H9 (cell line): ENCODE measurements around the gene EVX2. TPM values are rescaled to one million over a fixed set of nuclear protein-coding genes. Genes with fewer than 3 reads are reported as not detected.

Source experiments
- DNase-seq: peaks from one replicate; pipeline ENCODE4 v3.0.0-alpha.2; 2017
- H2AFZ ChIP-seq: one replicate; pipeline ENCODE4 v1.6.1; 2013; ENCODE audit warnings: mild to moderate bottlenecking, low read length, control low read depth, moderate library complexity
- H2AK5ac ChIP-seq: 2 replicates; pipeline ENCODE4 v1.6.1; 2013; ENCODE audit warnings: low read length, control low read depth, mixed read lengths; ENCODE audit not compliant: insufficient read length
- H2BK120ac ChIP-seq: one replicate; pipeline ENCODE4 v1.6.1; 2013; ENCODE audit warnings: low read depth, mild to moderate bottlenecking, low read length, control low read depth, inconsistent platforms; ENCODE audit not compliant: poor library complexity, severe bottlenecking
- H2BK12ac ChIP-seq: 2 replicates; pipeline ENCODE4 v1.6.1; 2013; ENCODE audit warnings: low read length, control low read depth, mixed read lengths, low read depth; ENCODE audit not compliant: insufficient read length
- H2BK15ac ChIP-seq: 2 replicates; pipeline ENCODE4 v1.6.1; 2013; ENCODE audit warnings: low read depth, low read length, control low read depth
- H2BK20ac ChIP-seq: one replicate; pipeline ENCODE4 v1.6.1; 2013; ENCODE audit warnings: low read depth, mild to moderate bottlenecking, low read length, control low read depth, inconsistent platforms; ENCODE audit not compliant: poor library complexity, severe bottlenecking
- H2BK5ac ChIP-seq: 2 replicates; pipeline ENCODE4 v1.6.1; 2013; ENCODE audit warnings: low read length, control low read depth, mixed read lengths; ENCODE audit not compliant: insufficient read length
- H3K14ac ChIP-seq: 2 replicates; pipeline ENCODE4 v1.6.1; 2013; ENCODE audit warnings: low read length, control low read depth; ENCODE audit not compliant: insufficient read depth
- H3K18ac ChIP-seq: 2 replicates; pipeline ENCODE4 v1.6.1; 2013; ENCODE audit warnings: low read depth, mild to moderate bottlenecking, mixed read lengths, low read length, control low read depth; ENCODE audit not compliant: insufficient read length
- H3K23ac ChIP-seq: 2 replicates; pipeline ENCODE4 v1.6.1; 2013; ENCODE audit warnings: low read length, control low read depth, mixed read lengths, low read depth; ENCODE audit not compliant: insufficient read length
- H3K23me2 ChIP-seq: 2 replicates; pipeline ENCODE4 v1.6.1; 2013; ENCODE audit warnings: low read depth, mild to moderate bottlenecking, mixed read lengths, low read length, control low read depth; ENCODE audit not compliant: insufficient read length, poor library complexity, severe bottlenecking
- H3K27ac ChIP-seq: 2 replicates; pipeline ENCODE4 v1.5.1; 2013; ENCODE audit warnings: low read length, control low read depth, mixed read lengths, low read depth; ENCODE audit not compliant: insufficient read length
- H3K27me3 ChIP-seq: 2 replicates; pipeline ENCODE4 v1.6.1; 2013; ENCODE audit warnings: low read length, control low read depth, inconsistent platforms; ENCODE audit not compliant: insufficient read depth
- H3K4ac ChIP-seq: 2 replicates; pipeline ENCODE4 v1.6.1; 2013; ENCODE audit warnings: low read depth, mild to moderate bottlenecking, control low read depth, inconsistent platforms, low read length, moderate library complexity
- H3K4me1 ChIP-seq: 2 replicates; pipeline ENCODE4 v1.6.1; 2013; ENCODE audit warnings: low read length, control low read depth, inconsistent platforms; ENCODE audit not compliant: insufficient read depth
- H3K4me2 ChIP-seq: 2 replicates; pipeline ENCODE4 v1.6.1; 2013; ENCODE audit warnings: low read length, control low read depth, mixed read lengths; ENCODE audit not compliant: insufficient read length, insufficient read depth
- H3K56ac ChIP-seq: 2 replicates; pipeline ENCODE4 v1.6.1; 2013; ENCODE audit warnings: low read depth, mild to moderate bottlenecking, mixed read lengths, low read length, control low read depth; ENCODE audit not compliant: insufficient read length
- H3K79me1 ChIP-seq: 2 replicates; pipeline ENCODE4 v1.6.1; 2013; ENCODE audit warnings: low read depth, mild to moderate bottlenecking, moderate library complexity, low read length, control low read depth, inconsistent platforms; ENCODE audit not compliant: insufficient read depth, poor library complexity, severe bottlenecking
- H3K79me2 ChIP-seq: 2 replicates; pipeline ENCODE4 v1.6.1; 2013; ENCODE audit warnings: low read length, control low read depth, inconsistent platforms; ENCODE audit not compliant: insufficient read depth
- H3K9ac ChIP-seq: 2 replicates; pipeline ENCODE4 v1.6.1; 2013; ENCODE audit warnings: low read length, control low read depth, mixed read lengths; ENCODE audit not compliant: insufficient read length; ENCODE audit errors: extremely low read depth
- H3K9me3 ChIP-seq: one replicate; pipeline ENCODE4 v1.6.1; 2013; ENCODE audit warnings: low read depth, low read length, inconsistent platforms; ENCODE audit not compliant: control insufficient read depth
- H3T11ph ChIP-seq: one replicate; pipeline ENCODE4 v1.6.1; 2013; ENCODE audit warnings: mild to moderate bottlenecking, low read length, control low read depth, inconsistent platforms
- H4K20me1 ChIP-seq: one replicate; pipeline ENCODE4 v1.6.1; 2013; ENCODE audit not compliant: control insufficient read depth, insufficient read length, insufficient read depth
- H4K5ac ChIP-seq: 2 replicates; pipeline ENCODE4 v1.6.1; 2013; ENCODE audit warnings: low read depth, mild to moderate bottlenecking, mixed read lengths, low read length, control low read depth; ENCODE audit not compliant: insufficient read length
- H4K8ac ChIP-seq: replicated peaks from 2 replicates; pipeline ENCODE4 v1.6.1; 2013; ENCODE audit warnings: low read length, control low read depth, mixed read lengths, low read depth; ENCODE audit not compliant: insufficient read length
- H4K91ac ChIP-seq: 2 replicates; pipeline ENCODE4 v1.6.1; 2013; ENCODE audit warnings: low read depth, mild to moderate bottlenecking, moderate library complexity, mixed read lengths, low read length, control low read depth; ENCODE audit not compliant: insufficient read length
- H3K27ac Mint-ChIP-seq, 3 experiments: 2 replicates in 2 of 3; 3 replicates in 1 of 3; pipeline ENCODE4 v1.8.0; 2020 to 2021; ENCODE audit warnings: mixed read lengths in 3 of 3, mild to moderate bottlenecking in 1 of 3, moderate library complexity in 1 of 3
- H3K27me3 Mint-ChIP-seq: 2 replicates; pipeline ENCODE4 v1.8.0; 2021; ENCODE audit warnings: low read depth, mild to moderate bottlenecking, moderate library complexity, mixed read lengths
- H3K36me3 Mint-ChIP-seq, 3 experiments: 2 replicates in 2 of 3; 3 replicates in 1 of 3; pipeline ENCODE4 v1.8.0; 2020 to 2021; ENCODE audit warnings: low read depth in 3 of 3, mixed read lengths in 3 of 3; ENCODE audit not compliant: insufficient read depth in 1 of 3
- H3K4me1 Mint-ChIP-seq, 2 experiments: 2 replicates each; pipeline ENCODE4 v1.8.0; 2020; ENCODE audit warnings: mixed read lengths in 2 of 2
- H3K4me3 Mint-ChIP-seq, 2 experiments: 2 replicates in 1 of 2; 3 replicates in 1 of 2; pipeline ENCODE4 v1.8.0; 2020 to 2021; ENCODE audit warnings: mild to moderate bottlenecking in 2 of 2, mixed read lengths in 2 of 2, moderate library complexity in 1 of 2
- H3K9me3 Mint-ChIP-seq, 2 experiments: 2 replicates in 1 of 2; 3 replicates in 1 of 2; pipeline ENCODE4 v1.8.0; 2020; ENCODE audit warnings: mild to moderate bottlenecking in 2 of 2, mixed read lengths in 2 of 2, moderate library complexity in 1 of 2
- CTCF ChIP-seq: fragments of 200-600 bp; sonication (generic); conservative IDR thresholded peaks from 3 replicates; pipeline ENCODE4 v1.8.0; 2021; ENCODE audit warnings: antibody characterized with exemption, mild to moderate bottlenecking
- WGBS: extraction: QIAGEN DNeasy Blood & Tissue Kit; methylation state at CpG from one replicate; pipeline ENCODE4 v1.1.7; 2013; ENCODE audit warnings: missing lambda C conversion rate, low lambda C conversion rate, mixed read lengths; ENCODE audit not compliant: insufficient read length; ENCODE audit errors: extremely low coverage; 5-methylcytosine and 5-hydroxymethylcytosine counted together
- total RNA-seq: library from RNA; stranded (reverse); gene quantifications from 2 replicates; pipeline ENCODE4 v1.2.1, GENCODE V29; 2021

The EVX2 gene
- total RNA-seq, 1 experiment from 2014 or later: not detected

DNA sequence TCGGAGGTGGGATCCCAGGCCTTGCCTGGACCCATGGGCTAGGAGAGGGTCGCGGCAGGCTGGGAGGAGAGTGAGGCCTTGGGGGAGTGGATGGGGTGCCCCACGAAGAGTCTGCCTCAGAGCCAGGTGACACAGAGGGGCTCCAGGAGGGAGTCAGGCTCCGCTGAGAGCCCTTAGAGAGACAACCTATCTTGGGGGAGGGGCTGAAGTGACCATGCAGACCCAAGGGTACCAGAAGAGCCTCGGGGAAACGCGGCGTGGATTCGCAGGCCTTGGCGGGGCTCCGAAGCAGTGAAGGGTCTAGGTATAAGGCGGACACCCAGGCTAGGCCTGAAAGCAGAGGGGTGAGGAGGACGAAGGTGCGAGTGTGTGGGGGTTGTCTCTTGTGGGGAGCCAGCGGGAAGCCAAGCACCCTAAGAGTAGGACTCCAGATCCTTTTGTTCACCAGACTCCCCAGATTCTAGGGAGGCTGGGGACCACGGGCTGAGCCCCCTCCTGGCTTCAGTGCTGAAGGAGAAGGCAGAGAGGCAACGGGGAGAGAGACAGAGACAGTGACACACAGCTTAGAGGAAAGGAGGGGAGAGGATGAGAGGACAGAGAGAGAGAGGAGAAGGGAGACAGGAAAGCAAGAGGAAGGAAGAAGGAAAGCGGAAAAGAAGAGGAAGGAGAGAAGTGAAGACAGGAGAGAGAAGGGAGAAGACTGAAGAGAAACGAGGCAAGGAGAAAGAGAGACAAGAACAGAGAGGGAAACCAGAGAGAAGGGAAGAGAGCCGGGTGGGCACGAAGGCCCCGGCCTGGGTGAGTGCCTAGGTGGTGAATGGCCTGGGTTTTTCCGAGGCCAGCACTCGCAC is 22.2 kb upstream of the EVX2 start:
- DNase-seq: no peak
- H3K4me3 Mint-ChIP-seq: peak overlapping the region; percentile 25 to 75; a peak in 4 of 5 replicates

More for the DNA sequence above, 22.2 kb upstream of the EVX2 start:
- H3K23ac ChIP-seq: no peak overlapping the region
- H3K23me2 ChIP-seq: no peaks in the 10 kb centered on the region
- H2BK120ac ChIP-seq: no peak overlapping the region
- H4K91ac ChIP-seq: no peak overlapping the region
- no peak overlapping the region for H4K5ac ChIP-seq
- peak overlapping the region; percentile 18 for H3K4me2 ChIP-seq
- no peak overlapping the region for H2BK20ac ChIP-seq
- H3K9me3 Mint-ChIP-seq: peaks cover 5 to 20% of the 10 kb centered on the region in 2 experiments
- no peak overlapping the region for H4K8ac ChIP-seq
- WGBS: no CpG with 5 or more reads among the region's 25 CpGs
- H3K79me1 ChIP-seq: no peaks in the 10 kb centered on the region
- no peak overlapping the region for H3K56ac ChIP-seq
- H3K36me3 Mint-ChIP-seq: no peaks in the 10 kb centered on the region; a peak in 2 of 7 replicates
- H2BK5ac ChIP-seq: no peak overlapping the region
- no peak overlapping the region for H3K14ac ChIP-seq
- TF ChIP-seq CTCF: no peak
- peaks cover 96% of the 10 kb centered on the region for H3K27me3 Mint-ChIP-seq
- H3K4me1 ChIP-seq: no peaks in the 10 kb centered on the region
- peaks cover 93% of the 10 kb centered on the region for H3K27me3 ChIP-seq
- no peaks in the 10 kb centered on the region for H3K9me3 ChIP-seq
- no peak overlapping the region for H2BK15ac ChIP-seq
- H3K4me1 Mint-ChIP-seq: peaks cover 14 to 38% of the 10 kb centered on the region in 2 experiments
- no peak overlapping the region for H3T11ph ChIP-seq
- no peak overlapping the region for H3K4ac ChIP-seq
- H3K9ac ChIP-seq: no peak overlapping the region
- H4K20me1 ChIP-seq: no peaks in the 10 kb centered on the region
- no peak overlapping the region for H3K27ac ChIP-seq
- no peak overlapping the region for H2BK12ac ChIP-seq
- H3K27ac Mint-ChIP-seq: no peak overlapping the region
- H2AFZ ChIP-seq: no peak overlapping the region
- H2AK5ac ChIP-seq: no peak overlapping the region
- no peaks in the 10 kb centered on the region for H3K79me2 ChIP-seq
- H3K18ac ChIP-seq: no peak overlapping the region
